Body of pancreas (tissue), 4 donors: Measurements from ENCODE around the gene AQP1. TPM values are rescaled to one million over a fixed set of nuclear protein-coding genes. Genes with fewer than 3 reads are reported as not detected.

Experiments used
- ATAC-seq: fragments of 150-250 bp; one replicate; pipeline ENCODE4 v1.9.1; 2016
- DNase-seq, 4 donors: peaks; one replicate each; pipeline ENCODE4 v3.0.0-alpha.2; 2019
- H3K27ac ChIP-seq, 4 donors: fragments of 200-600 bp; sonication (generic); 1 replicate in 3 of 4; 2 replicates in 1 of 4; pipeline versions ENCODE4 v1.5.1 to v1.6.1; 2016 to 2019; ENCODE audit warnings: mild to moderate bottlenecking in 1 of 4, mixed read lengths in 1 of 4, moderate library complexity in 1 of 4
- H3K27me3 ChIP-seq, 2 donors: fragments of 200-600 bp; sonication (generic); one replicate each; pipeline ENCODE4 v1.6.0; 2016; ENCODE audit warnings: mild to moderate bottlenecking in 1 of 2
- H3K36me3 ChIP-seq, 2 donors: fragments of 200-600 bp; sonication (generic); replicated peaks in 1 of 2; 2 replicates each; pipeline ENCODE4 v1.5.1; 2016; ENCODE audit warnings: low read depth in 2 of 2; ENCODE audit not compliant: insufficient read depth in 1 of 2
- H3K4me1 ChIP-seq: fragments of 200-600 bp; sonication (generic); one replicate; pipeline ENCODE4 v1.6.0; 2016
- H3K4me3 ChIP-seq, 2 donors: fragments of 200-600 bp; sonication (generic); 1 replicate in 1 of 2; 2 replicates in 1 of 2; pipeline ENCODE4 v1.5.1; 2016 to 2019
- H3K9me3 ChIP-seq, 3 donors: fragments of 200-600 bp; sonication (generic); 1 replicate in 2 of 3; 2 replicates in 1 of 3; pipeline ENCODE4 v1.5.1; 2016
- POLR2A ChIP-seq, 3 donors: fragments of 450-650 bp; IDR thresholded peaks; one replicate each; pipeline ENCODE4 v1.6.1; 2016; ENCODE audit warnings: antibody characterized with exemption in 3 of 3, mild to moderate bottlenecking in 2 of 3
- WGBS, 2 donors: methylation state at CpG; one replicate each; pipeline ENCODE4 v1.1.5; 2017; 5-methylcytosine and 5-hydroxymethylcytosine counted together
- intact Hi-C: fragments of 100-400 bp; cut with DNase I; formaldehyde crosslinking; loops from one replicate; pipeline ENCODE4 v1.15.1; 2023
- total RNA-seq, 2 donors: library from RNA; depleted of rRNA; stranded (reverse); fragments of >200 nt; gene quantifications; one replicate each; pipeline ENCODE4 v1.1.0, GENCODE V29; 2016
- TF ChIP-seq, protein P1 (sequence below), 7 experiments: fragments of 450-650 bp in 4 of 7; fragments of 200-600 bp in 3 of 7; sonication (generic) in 3 of 7; IDR thresholded peaks; one replicate each; pipeline ENCODE4 v1.5.1; 2016 to 2019; ENCODE audit warnings: antibody characterized with exemption in 7 of 7

The AQP1 gene
- total RNA-seq, 2 donors from 2014 or later: 197 to 204 TPM

- peak; percentile 26 for ATAC-seq
- intact Hi-C loops: no loop called here
- no peak overlapping the region for H3K4me3 ChIP-seq
- no peaks in the 10 kb centered on the region for H3K9me3 ChIP-seq
- peak overlapping the region in 2 of 4 donors; percentile 40 to 68 for H3K27ac ChIP-seq
- peak in 1 of 4 donors; percentile 47 for DNase-seq
- H3K4me1 ChIP-seq: peaks cover 50% of the 10 kb centered on the region
- no peaks in the 10 kb centered on the region for H3K36me3 ChIP-seq
- 68 to 70% methylated on average over 3 of the region's 3 CpGs for WGBS, 2 donors
- no peaks in the 10 kb centered on the region for H3K27me3 ChIP-seq
- TF ChIP-seq POLR2A (IDR thresholded peaks at IDR 0.05): no peak
- TF ChIP-seq, protein P1, sequence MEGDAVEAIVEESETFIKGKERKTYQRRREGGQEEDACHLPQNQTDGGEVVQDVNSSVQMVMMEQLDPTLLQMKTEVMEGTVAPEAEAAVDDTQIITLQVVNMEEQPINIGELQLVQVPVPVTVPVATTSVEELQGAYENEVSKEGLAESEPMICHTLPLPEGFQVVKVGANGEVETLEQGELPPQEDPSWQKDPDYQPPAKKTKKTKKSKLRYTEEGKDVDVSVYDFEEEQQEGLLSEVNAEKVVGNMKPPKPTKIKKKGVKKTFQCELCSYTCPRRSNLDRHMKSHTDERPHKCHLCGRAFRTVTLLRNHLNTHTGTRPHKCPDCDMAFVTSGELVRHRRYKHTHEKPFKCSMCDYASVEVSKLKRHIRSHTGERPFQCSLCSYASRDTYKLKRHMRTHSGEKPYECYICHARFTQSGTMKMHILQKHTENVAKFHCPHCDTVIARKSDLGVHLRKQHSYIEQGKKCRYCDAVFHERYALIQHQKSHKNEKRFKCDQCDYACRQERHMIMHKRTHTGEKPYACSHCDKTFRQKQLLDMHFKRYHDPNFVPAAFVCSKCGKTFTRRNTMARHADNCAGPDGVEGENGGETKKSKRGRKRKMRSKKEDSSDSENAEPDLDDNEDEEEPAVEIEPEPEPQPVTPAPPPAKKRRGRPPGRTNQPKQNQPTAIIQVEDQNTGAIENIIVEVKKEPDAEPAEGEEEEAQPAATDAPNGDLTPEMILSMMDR (IDR thresholded peaks at IDR 0.05): no peak
Measured at GRCh38 chr7:30888747-30889146, 22.9 kb upstream of the AQP1 start.

DNA sequence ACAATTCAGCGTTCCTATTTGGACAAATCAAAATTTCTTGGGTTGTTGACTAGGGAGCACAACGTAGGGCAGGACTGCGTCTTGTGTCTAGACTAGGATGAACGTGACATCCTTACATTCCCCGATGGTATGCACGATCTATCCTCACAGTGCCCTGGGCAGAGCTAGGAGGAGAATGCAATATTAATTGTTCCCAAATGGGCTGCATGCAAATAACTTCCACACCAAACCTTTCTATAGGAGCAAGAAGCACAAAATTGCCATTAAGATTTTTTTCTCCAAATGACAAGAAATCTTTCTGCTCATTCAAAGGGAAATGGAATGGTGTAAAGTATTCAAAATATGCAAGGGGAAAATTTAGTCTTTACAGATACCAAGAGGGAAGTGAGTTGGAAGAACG lies 21.4 kb upstream of the AQP1 start:
- no peaks in the 10 kb centered on the region for H3K36me3 ChIP-seq
- ATAC-seq (no peak), DNase-seq (no peak)
- TF ChIP-seq, protein P1 (IDR thresholded peaks at IDR 0.05): no peak
- no peak overlapping the region for H3K27ac ChIP-seq
- H3K4me3 ChIP-seq: no peak overlapping the region
- no peaks in the 10 kb centered on the region for H3K9me3 ChIP-seq
- peaks cover 65% of the 10 kb centered on the region for H3K4me1 ChIP-seq
- 96% methylated on average over 7 of the region's 7 CpGs for WGBS, 2 donors
- no peaks in the 10 kb centered on the region for H3K27me3 ChIP-seq
- intact Hi-C loops: no loop called here

- TF ChIP-seq, protein P1 (IDR thresholded peaks at IDR 0.05): no peak
- no peak for TF ChIP-seq POLR2A (IDR thresholded peaks at IDR 0.05)
- DNase-seq (peak; percentile 61 to 76 (median 66)), ATAC-seq (peak; percentile 38)
- intact Hi-C loops: no loop called here
- WGBS, 2 donors: 26% methylated on average over 6 of the region's 6 CpGs
- Histone ChIP-seq H3K36me3 (no peaks in the 10 kb centered on the region), H3K9me3 (no peaks in the 10 kb centered on the region), H3K27ac (peak overlapping the region; percentile 62 to 85 (median 82)), H3K27me3 (no peaks in the 10 kb centered on the region), H3K4me3 (no peak overlapping the region), H3K4me1 (peaks cover 73% of the 10 kb centered on the region)
Measured at GRCh38 chr7:30893357-30893756, 18.3 kb upstream of the AQP1 start.

DNA sequence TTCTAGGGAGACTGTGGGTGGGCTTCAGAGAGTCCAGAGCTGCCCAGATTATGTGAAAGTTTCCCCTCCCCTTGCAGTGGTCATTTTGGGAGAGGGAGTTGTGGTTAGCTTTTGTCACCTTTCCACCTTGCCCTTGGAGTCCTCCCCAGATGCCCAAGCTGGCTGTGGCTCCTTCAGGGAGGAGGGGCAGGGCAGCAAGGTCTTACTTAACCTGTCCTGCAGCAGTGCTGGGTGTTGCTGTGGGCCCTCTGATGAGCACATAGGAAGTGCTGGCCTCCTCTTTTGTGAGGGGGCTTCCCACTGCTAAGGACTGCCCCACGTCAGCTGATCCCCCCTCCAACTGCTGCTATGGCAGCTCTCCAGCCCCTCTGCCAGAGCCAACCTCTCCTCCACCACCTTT lies 17.6 kb upstream of the AQP1 start:
- 29 to 38% methylated on average over 1 of the region's 1 CpG for WGBS, 2 donors
- intact Hi-C loops: no loop called here
- ATAC-seq (no peak), DNase-seq (peak; percentile 33 to 62 (median 43))
- H3K4me1 ChIP-seq: peaks cover 73% of the 10 kb centered on the region
- H3K27ac ChIP-seq: peak overlapping the region; percentile 62 to 85 (median 82)
- no peaks in the 10 kb centered on the region for H3K27me3 ChIP-seq
- H3K9me3 ChIP-seq: no peaks in the 10 kb centered on the region
- no peaks in the 10 kb centered on the region for H3K36me3 ChIP-seq
- H3K4me3 ChIP-seq: no peak overlapping the region
- no peak for TF ChIP-seq POLR2A (IDR thresholded peaks at IDR 0.05)
- TF ChIP-seq, protein P1 (IDR thresholded peaks at IDR 0.05): no peak

GRCh38 chr7:30894866-30895605 lies 16.6 kb upstream of the AQP1 start:
- Histone ChIP-seq H3K4me1 (peaks cover 79% of the 10 kb centered on the region), H3K27ac (peak overlapping the region; percentile 62 to 85 (median 82)), H3K9me3 (no peaks in the 10 kb centered on the region), H3K27me3 (no peaks in the 10 kb centered on the region), H3K4me3 (no peak overlapping the region), H3K36me3 (no peaks in the 10 kb centered on the region)
- intact Hi-C loops: no loop called here
- DNase-seq: no peak
- 85 to 90% methylated on average over 13 to 14 of the region's 14 CpGs for WGBS, 2 donors
- no peak for ATAC-seq
- TF ChIP-seq POLR2A (IDR thresholded peaks at IDR 0.05): no peak
- TF ChIP-seq, protein P1 (IDR thresholded peaks at IDR 0.05): no peak
